Neural progenitor cell (in vitro differentiated cells): ENCODE results near the gene ARHGAP21. TPM values are rescaled to one million over a fixed set of nuclear protein-coding genes. Genes with fewer than 3 reads are reported as not detected.

Experiments used
- DNase-seq: peaks from one replicate; pipeline ENCODE4 v3.0.0-alpha.2; 2016; ENCODE audit warnings: low spot score
- H2AFZ ChIP-seq: fragments of 200-600 bp; sonication (generic); replicated peaks from 2 replicates; pipeline ENCODE4 v1.6.1; 2016; ENCODE audit warnings: antibody characterized with exemption
- H3F3A ChIP-seq: fragments of 200-600 bp; sonication (generic); 2 replicates; pipeline ENCODE4 v1.6.1; 2016; ENCODE audit warnings: antibody characterized with exemption, low read depth
- H3K27ac ChIP-seq: fragments of 200-600 bp; sonication (generic); 2 replicates; pipeline ENCODE4 v1.5.1; 2016; ENCODE audit warnings: mild to moderate bottlenecking
- H3K27me3 ChIP-seq: fragments of 200-600 bp; sonication (generic); 2 replicates; pipeline ENCODE4 v1.6.1; 2016; ENCODE audit warnings: mild to moderate bottlenecking, moderate library complexity
- H3K36me3 ChIP-seq: fragments of 200-600 bp; sonication (generic); 2 replicates; pipeline ENCODE4 v1.5.1; 2016
- H3K4me1 ChIP-seq: fragments of 200-600 bp; sonication (generic); 2 replicates; pipeline ENCODE4 v1.6.1; 2016; ENCODE audit warnings: mixed run types
- H3K4me2 ChIP-seq: fragments of 200-600 bp; sonication (generic); 2 replicates; pipeline ENCODE4 v1.6.1; 2016
- H3K4me3 ChIP-seq: fragments of 200-600 bp; sonication (generic); 2 replicates; pipeline ENCODE4 v1.5.1; 2016
- H3K79me2 ChIP-seq: fragments of 200-600 bp; sonication (generic); 2 replicates; pipeline ENCODE4 v1.6.1; 2016; ENCODE audit warnings: low read depth
- H3K9ac ChIP-seq: fragments of 200-600 bp; sonication (generic); 2 replicates; pipeline ENCODE4 v1.6.1; 2016
- H3K9me3 ChIP-seq: fragments of 200-600 bp; sonication (generic); 2 replicates; pipeline ENCODE4 v1.5.1; 2016; ENCODE audit warnings: low read depth
- H4K20me1 ChIP-seq: fragments of 200-600 bp; sonication (generic); 2 replicates; pipeline ENCODE4 v1.6.1; 2016; ENCODE audit warnings: low read depth
- H3K27ac Mint-ChIP-seq: 3 replicates; pipeline ENCODE4 v1.8.0; 2021; ENCODE audit warnings: mixed read lengths
- H3K27me3 Mint-ChIP-seq: 2 replicates; pipeline ENCODE4 v1.8.0; 2022; ENCODE audit warnings: low read depth, mild to moderate bottlenecking, inconsistent platforms, moderate library complexity, mixed read lengths; ENCODE audit not compliant: insufficient read depth
- H3K36me3 Mint-ChIP-seq: 3 replicates; pipeline ENCODE4 v1.8.0; 2021; ENCODE audit warnings: mixed read lengths
- H3K4me1 Mint-ChIP-seq: 3 replicates; pipeline ENCODE4 v1.8.0; 2021; ENCODE audit warnings: mixed read lengths
- H3K4me3 Mint-ChIP-seq: 3 replicates; pipeline ENCODE4 v1.8.0; 2021; ENCODE audit warnings: mild to moderate bottlenecking, moderate library complexity, mixed read lengths
- H3K9me3 Mint-ChIP-seq: 3 replicates; pipeline ENCODE4 v1.8.0; 2020; ENCODE audit warnings: mixed read lengths
- EZH2 ChIP-seq: fragments of 200-600 bp; sonication (generic); IDR thresholded peaks from 2 replicates; pipeline ENCODE4 v1.6.1; 2017; ENCODE audit warnings: antibody characterized with exemption, mild to moderate bottlenecking, moderate library complexity
- EZH2phosphoT487 ChIP-seq: fragments of 200-600 bp; sonication (generic); IDR thresholded peaks from 2 replicates; pipeline ENCODE4 v1.6.1; 2017; ENCODE audit warnings: antibody characterized with exemption
- total RNA-seq: library from RNA; depleted of rRNA; stranded (reverse); fragments of >200 nt; gene quantifications from 2 replicates; pipeline ENCODE4 v1.2.3, GENCODE V29; 2015; ENCODE audit warnings: low replicate concordance
- TF ChIP-seq, protein P1 (sequence below): fragments of 200-600 bp; sonication (generic); IDR thresholded peaks from 2 replicates; pipeline ENCODE4 v1.5.1; 2017; ENCODE audit warnings: antibody characterized with exemption, mild to moderate bottlenecking

ARHGAP21 gene
- total RNA-seq, 1 donor from 2014 or later, result 65.7 TPM

DNA sequence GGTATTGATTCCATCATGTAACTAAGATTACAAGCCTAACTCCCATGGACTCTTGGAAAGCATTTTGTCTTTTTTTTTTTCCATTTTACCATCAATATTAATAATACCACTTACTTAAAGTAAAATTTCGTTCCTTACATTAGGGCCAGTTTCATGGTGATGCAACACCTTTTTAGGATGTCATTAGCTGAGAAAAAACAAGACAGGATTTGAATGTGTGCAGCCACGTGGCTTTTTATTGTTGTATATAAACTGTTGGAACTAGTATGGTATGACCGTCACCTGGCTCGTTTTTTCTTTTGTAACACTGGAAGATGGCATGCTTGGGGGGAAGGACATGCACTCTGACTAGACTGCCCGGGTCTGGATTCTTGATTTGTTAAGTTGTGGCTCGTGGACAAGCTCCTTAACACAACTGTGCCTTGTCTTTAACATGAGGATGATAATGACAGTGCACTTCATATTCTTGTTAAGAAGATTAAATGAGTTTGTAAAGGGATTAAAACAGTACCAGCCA, 42.1 kb downstream of the ARHGAP21 start:
- H3K4me2 ChIP-seq, result no peak overlapping the region
- H3K9me3 ChIP-seq, result peaks cover 9% of the 10 kb centered on the region
- TF ChIP-seq EZH2phosphoT487, result no peak
- TF ChIP-seq, protein P1, sequence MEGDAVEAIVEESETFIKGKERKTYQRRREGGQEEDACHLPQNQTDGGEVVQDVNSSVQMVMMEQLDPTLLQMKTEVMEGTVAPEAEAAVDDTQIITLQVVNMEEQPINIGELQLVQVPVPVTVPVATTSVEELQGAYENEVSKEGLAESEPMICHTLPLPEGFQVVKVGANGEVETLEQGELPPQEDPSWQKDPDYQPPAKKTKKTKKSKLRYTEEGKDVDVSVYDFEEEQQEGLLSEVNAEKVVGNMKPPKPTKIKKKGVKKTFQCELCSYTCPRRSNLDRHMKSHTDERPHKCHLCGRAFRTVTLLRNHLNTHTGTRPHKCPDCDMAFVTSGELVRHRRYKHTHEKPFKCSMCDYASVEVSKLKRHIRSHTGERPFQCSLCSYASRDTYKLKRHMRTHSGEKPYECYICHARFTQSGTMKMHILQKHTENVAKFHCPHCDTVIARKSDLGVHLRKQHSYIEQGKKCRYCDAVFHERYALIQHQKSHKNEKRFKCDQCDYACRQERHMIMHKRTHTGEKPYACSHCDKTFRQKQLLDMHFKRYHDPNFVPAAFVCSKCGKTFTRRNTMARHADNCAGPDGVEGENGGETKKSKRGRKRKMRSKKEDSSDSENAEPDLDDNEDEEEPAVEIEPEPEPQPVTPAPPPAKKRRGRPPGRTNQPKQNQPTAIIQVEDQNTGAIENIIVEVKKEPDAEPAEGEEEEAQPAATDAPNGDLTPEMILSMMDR, result no peak
- TF ChIP-seq EZH2, result no peak
- Mint-ChIP-seq H3K4me3 (no peak overlapping the region), H3K36me3 (peaks cover 29% of the 10 kb centered on the region), H3K27ac (no peak overlapping the region), H3K27me3 (no peaks in the 10 kb centered on the region), H3K4me1 (no peaks in the 10 kb centered on the region), H3K9me3 (peaks cover 25% of the 10 kb centered on the region)
- H2AFZ ChIP-seq, result no peak overlapping the region
- H4K20me1 ChIP-seq, result no peaks in the 10 kb centered on the region
- H3F3A ChIP-seq, result no peaks in the 10 kb centered on the region
- no peak for DNase-seq
- H3K79me2 ChIP-seq, result peaks cover 74% of the 10 kb centered on the region
- no peak overlapping the region for H3K9ac ChIP-seq
- H3K27me3 ChIP-seq, result no peaks in the 10 kb centered on the region
- no peak overlapping the region for H3K27ac ChIP-seq
- no peaks in the 10 kb centered on the region for H3K4me1 ChIP-seq
- H3K4me3 ChIP-seq, result no peak overlapping the region
- no peaks in the 10 kb centered on the region for H3K36me3 ChIP-seq

GRCh38 chr10:24680647-24681524, 42.8 kb downstream of the ARHGAP21 start:
- Histone ChIP-seq H3K9me3 (peaks cover 9% of the 10 kb centered on the region), H3K27ac (no peak overlapping the region), H3K4me1 (no peaks in the 10 kb centered on the region), H4K20me1 (no peaks in the 10 kb centered on the region), H2AFZ (no peak overlapping the region), H3F3A (no peaks in the 10 kb centered on the region), H3K4me3 (no peak overlapping the region), H3K9ac (no peak overlapping the region), H3K36me3 (no peaks in the 10 kb centered on the region), H3K27me3 (no peaks in the 10 kb centered on the region), H3K4me2 (no peak overlapping the region), H3K79me2 (peaks cover 72% of the 10 kb centered on the region)
- Mint-ChIP-seq H3K27ac (no peak overlapping the region), H3K36me3 (peaks cover 27% of the 10 kb centered on the region), H3K4me1 (no peaks in the 10 kb centered on the region), H3K9me3 (peaks cover 22% of the 10 kb centered on the region), H3K27me3 (no peaks in the 10 kb centered on the region), H3K4me3 (no peak overlapping the region)
- no peak for TF ChIP-seq EZH2
- no peak for DNase-seq

- Mint-ChIP-seq H3K27ac (no peak overlapping the region), H3K4me1 (no peaks in the 10 kb centered on the region)
Observed at GRCh38 chr10:24678757-24679156, 44.9 kb downstream of the ARHGAP21 start.

More at GRCh38 chr10:24678757-24679156, 44.9 kb downstream of the ARHGAP21 start:
- H2AFZ ChIP-seq, result no peak overlapping the region
- H3K27ac ChIP-seq, result no peak overlapping the region
- no peaks in the 10 kb centered on the region for H3K4me1 ChIP-seq
- DNase-seq, result no peak
- peaks cover 18% of the 10 kb centered on the region for H3K9me3 Mint-ChIP-seq
- H3K27me3 Mint-ChIP-seq, result no peaks in the 10 kb centered on the region
- H4K20me1 ChIP-seq, result no peaks in the 10 kb centered on the region
- H3K4me3 Mint-ChIP-seq, result no peak overlapping the region
- no peak overlapping the region for H3K4me3 ChIP-seq
- peaks cover 9% of the 10 kb centered on the region for H3K9me3 ChIP-seq
- TF ChIP-seq EZH2phosphoT487, result no peak
- no peak for TF ChIP-seq EZH2
- TF ChIP-seq, protein P1, result no peak
- no peaks in the 10 kb centered on the region for H3K36me3 ChIP-seq
- no peaks in the 10 kb centered on the region for H3K27me3 ChIP-seq
- no peak overlapping the region for H3K4me2 ChIP-seq
- peaks cover 17% of the 10 kb centered on the region for H3K36me3 Mint-ChIP-seq
- H3K9ac ChIP-seq, result no peak overlapping the region
- peaks cover 75% of the 10 kb centered on the region for H3K79me2 ChIP-seq
- H3F3A ChIP-seq, result no peaks in the 10 kb centered on the region
